HG02840 (cell line): ENCODE measurements around the gene PDE6A.
"Not testable (repeated sequence)": the region's sequence is repeated elsewhere in the genome, so short reads cannot be mapped to it uniquely, and the experiment has no call there.

Experiments
- ATAC-seq: cut with Tn5 transposase; IDR thresholded peaks from one replicate; pipeline ENCODE4 v1.9.1; 2021; ENCODE audit warnings: mild to moderate bottlenecking, moderate library complexity, moderate number of reproducible peaks; ENCODE audit not compliant: unreplicated experiment, low FRiP score

The PDE6A gene

GRCh38 chr5:149870232-149870631 is 74.4 kb downstream of the PDE6A start:
- ATAC-seq, result no peak

- ATAC-seq, result no peak
Observed at GRCh38 chr5:149869411-149869821, 75.2 kb downstream of the PDE6A start.

GRCh38 chr5:149865746-149866145 is 78.8 kb downstream of the PDE6A start:
- ATAC-seq, result no peak

GRCh38 chr5:149863830-149864229 is 80.8 kb downstream of the PDE6A start:
- ATAC-seq, result no peak

- ATAC-seq, result no peak
Observed at GRCh38 chr5:149863176-149863575, 81.4 kb downstream of the PDE6A start.

GRCh38 chr5:149860801-149861322 is 83.7 kb downstream of the PDE6A start:
- ATAC-seq, result peak; percentile 85

- ATAC-seq, result no peak
Observed at GRCh38 chr5:149859746-149860145, 84.8 kb downstream of the PDE6A start.

- not testable (repeated sequence) for ATAC-seq
Observed at GRCh38 chr5:149858481-149858880, 86.1 kb downstream of the PDE6A start.

- ATAC-seq, result no peak
Observed at GRCh38 chr5:149857499-149857898, 87.1 kb downstream of the PDE6A start.

- ATAC-seq, result no peak
Observed at GRCh38 chr5:149855366-149855765, 89.2 kb downstream of the PDE6A start.

GRCh38 chr5:149854866-149855265 is 89.7 kb downstream of the PDE6A start:
- ATAC-seq, result no peak

GRCh38 chr5:149853701-149854100 is 90.9 kb downstream of the PDE6A start:
- ATAC-seq, result no peak

GRCh38 chr5:149853331-149853648 is 91.3 kb downstream of the PDE6A start:
- no peak for ATAC-seq

GRCh38 chr5:149852641-149853330 is 91.8 kb downstream of the PDE6A start:
- no peak for ATAC-seq

- no peak for ATAC-seq
Observed at GRCh38 chr5:149851211-149851610, 93.4 kb downstream of the PDE6A start.

- no peak for ATAC-seq
Observed at GRCh38 chr5:149849966-149850910, 94.4 kb downstream of the PDE6A start.

GRCh38 chr5:149849280-149849965 is 95.2 kb downstream of the PDE6A start:
- ATAC-seq, result no peak

GRCh38 chr5:149847611-149848010 is 97.0 kb downstream of the PDE6A start:
- no peak for ATAC-seq

- ATAC-seq, result no peak
Observed at GRCh38 chr5:149846021-149846420, 98.6 kb downstream of the PDE6A start.

- no peak for ATAC-seq
Observed at GRCh38 chr5:149845601-149846000, 99.0 kb downstream of the PDE6A start.
